Vagina (tissue), 2 donors: ENCODE results near the gene IFNG. TPM values are rescaled to one million over a fixed set of nuclear protein-coding genes. Genes with fewer than 3 reads are reported as not detected.

Source experiments
- DNase-seq, 2 donors: peaks; one replicate each; pipeline ENCODE4 v3.0.0-alpha.2; 2017; ENCODE audit errors: extremely low spot score in 2 of 2
- H3K27ac ChIP-seq: fragments of 200-600 bp; sonication (generic); one replicate; pipeline ENCODE4 v1.5.1; 2019
- H3K27me3 ChIP-seq: fragments of 200-600 bp; sonication (generic); one replicate; pipeline ENCODE4 v1.5.1; 2019
- H3K36me3 ChIP-seq, 2 donors: fragments of 200-600 bp; sonication (generic); one replicate each; pipeline ENCODE4 v1.5.1; 2017 to 2019
- H3K4me1 ChIP-seq: fragments of 200-600 bp; sonication (generic); one replicate; pipeline ENCODE4 v1.5.1; 2019
- H3K4me3 ChIP-seq, 2 donors: fragments of 200-600 bp; sonication (generic); 1 replicate in 1 of 2; 2 replicates in 1 of 2; pipeline ENCODE4 v1.5.1; 2016 to 2019
- H3K9me3 ChIP-seq: fragments of 200-600 bp; sonication (generic); one replicate; pipeline ENCODE4 v1.5.1; 2019
- POLR2A ChIP-seq, 2 donors: fragments of 450-650 bp; IDR thresholded peaks; one replicate each; pipeline ENCODE4 v1.6.1; 2017; ENCODE audit warnings: antibody characterized with exemption in 2 of 2, mild to moderate bottlenecking in 2 of 2, moderate library complexity in 2 of 2
- POLR2AphosphoS5 ChIP-seq, 2 donors: sonication (generic); formaldehyde crosslinking; IDR thresholded peaks; one replicate each; pipeline ENCODE4 v1.9.0; 2017; ENCODE audit warnings: antibody characterized with exemption in 2 of 2, mild to moderate bottlenecking in 2 of 2, low read depth in 1 of 2; ENCODE audit not compliant: insufficient read depth in 1 of 2
- intact Hi-C: fragments of 100-400 bp; cut with DNase I; formaldehyde crosslinking; loops from one replicate; pipeline ENCODE4 v1.15.1; 2023
- total RNA-seq: library from RNA; depleted of rRNA; stranded (reverse); fragments of >200 nt; gene quantifications from one replicate; pipeline ENCODE4 v1.2.3, GENCODE V29; 2016
- TF ChIP-seq, protein P1 (sequence below), 3 experiments: fragments of 450-650 bp in 2 of 3; fragments of 200-600 bp in 1 of 3; sonication (generic) in 1 of 3; IDR thresholded peaks; one replicate each; pipeline ENCODE4 v1.5.1; 2017 to 2019; ENCODE audit warnings: antibody characterized with exemption in 3 of 3, mild to moderate bottlenecking in 2 of 3, moderate library complexity in 2 of 3

IFNG gene
- total RNA-seq, 1 donor from 2014 or later = not detected

DNA sequence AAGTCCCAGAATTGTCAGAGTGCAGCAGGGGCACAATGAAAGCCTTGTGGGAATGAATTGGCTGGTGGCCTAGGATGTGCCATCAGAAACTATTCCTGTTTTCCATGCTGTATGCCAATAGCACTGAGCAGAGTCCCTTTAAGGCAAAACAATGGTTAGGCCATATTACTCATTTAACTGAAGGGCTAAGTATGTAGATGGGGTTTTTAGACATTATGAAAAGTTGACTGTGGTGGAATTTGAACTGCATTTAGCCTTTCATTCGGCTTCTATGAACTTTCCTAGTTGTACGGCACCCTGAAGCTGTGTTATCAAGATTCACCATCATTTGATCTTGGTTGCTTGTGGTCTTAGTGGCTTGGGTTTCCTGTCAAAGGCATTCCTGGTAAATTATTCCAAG lies 41.3 kb upstream of the IFNG start:
- Histone ChIP-seq H3K27ac (no peak overlapping the region), H3K4me3 (no peak overlapping the region), H3K36me3 (no peaks in the 10 kb centered on the region), H3K4me1 (no peaks in the 10 kb centered on the region), H3K27me3 (no peaks in the 10 kb centered on the region), H3K9me3 (no peaks in the 10 kb centered on the region)
- TF ChIP-seq, protein P1, sequence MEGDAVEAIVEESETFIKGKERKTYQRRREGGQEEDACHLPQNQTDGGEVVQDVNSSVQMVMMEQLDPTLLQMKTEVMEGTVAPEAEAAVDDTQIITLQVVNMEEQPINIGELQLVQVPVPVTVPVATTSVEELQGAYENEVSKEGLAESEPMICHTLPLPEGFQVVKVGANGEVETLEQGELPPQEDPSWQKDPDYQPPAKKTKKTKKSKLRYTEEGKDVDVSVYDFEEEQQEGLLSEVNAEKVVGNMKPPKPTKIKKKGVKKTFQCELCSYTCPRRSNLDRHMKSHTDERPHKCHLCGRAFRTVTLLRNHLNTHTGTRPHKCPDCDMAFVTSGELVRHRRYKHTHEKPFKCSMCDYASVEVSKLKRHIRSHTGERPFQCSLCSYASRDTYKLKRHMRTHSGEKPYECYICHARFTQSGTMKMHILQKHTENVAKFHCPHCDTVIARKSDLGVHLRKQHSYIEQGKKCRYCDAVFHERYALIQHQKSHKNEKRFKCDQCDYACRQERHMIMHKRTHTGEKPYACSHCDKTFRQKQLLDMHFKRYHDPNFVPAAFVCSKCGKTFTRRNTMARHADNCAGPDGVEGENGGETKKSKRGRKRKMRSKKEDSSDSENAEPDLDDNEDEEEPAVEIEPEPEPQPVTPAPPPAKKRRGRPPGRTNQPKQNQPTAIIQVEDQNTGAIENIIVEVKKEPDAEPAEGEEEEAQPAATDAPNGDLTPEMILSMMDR (IDR thresholded peaks at IDR 0.05) = no peak
- TF ChIP-seq POLR2AphosphoS5 (IDR thresholded peaks at IDR 0.05; ENCODE audit: insufficient read depth in 1 of 2, low read depth in 1 of 2) = no peak
- no peak for TF ChIP-seq POLR2A (IDR thresholded peaks at IDR 0.05)
- DNase-seq = no peak
- intact Hi-C loops = no loop called here

DNA sequence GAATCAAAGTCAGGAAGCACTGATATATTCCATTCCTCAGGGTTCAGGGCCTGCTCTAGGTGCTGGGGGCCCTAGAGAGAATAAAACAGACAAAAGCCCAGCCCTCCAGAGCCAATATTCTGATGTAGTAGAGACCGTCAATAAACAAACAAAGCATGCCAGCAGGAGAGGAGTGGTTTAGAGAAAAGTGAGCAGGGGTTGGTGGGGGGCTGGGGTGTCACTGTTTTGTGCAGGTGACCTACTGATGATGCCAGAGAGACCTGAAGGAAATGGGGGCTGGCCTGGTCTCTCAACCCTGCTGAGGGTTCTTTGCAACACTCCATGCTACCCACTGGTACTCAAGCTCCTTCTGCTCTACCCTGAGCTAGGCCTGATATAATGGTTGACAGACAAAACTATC lies 39.6 kb upstream of the IFNG start:
- DNase-seq = no peak
- no peaks in the 10 kb centered on the region for H3K36me3 ChIP-seq
- H3K9me3 ChIP-seq = no peaks in the 10 kb centered on the region
- no peaks in the 10 kb centered on the region for H3K27me3 ChIP-seq
- no peaks in the 10 kb centered on the region for H3K4me1 ChIP-seq
- H3K4me3 ChIP-seq = no peak overlapping the region
- no peak overlapping the region for H3K27ac ChIP-seq
- intact Hi-C loops = no loop called here
- TF ChIP-seq, protein P1 (IDR thresholded peaks at IDR 0.05) = no peak
- TF ChIP-seq POLR2A (IDR thresholded peaks at IDR 0.05) (no peak), POLR2AphosphoS5 (IDR thresholded peaks at IDR 0.05; ENCODE audit: insufficient read depth in 1 of 2, low read depth in 1 of 2) (no peak)

DNA sequence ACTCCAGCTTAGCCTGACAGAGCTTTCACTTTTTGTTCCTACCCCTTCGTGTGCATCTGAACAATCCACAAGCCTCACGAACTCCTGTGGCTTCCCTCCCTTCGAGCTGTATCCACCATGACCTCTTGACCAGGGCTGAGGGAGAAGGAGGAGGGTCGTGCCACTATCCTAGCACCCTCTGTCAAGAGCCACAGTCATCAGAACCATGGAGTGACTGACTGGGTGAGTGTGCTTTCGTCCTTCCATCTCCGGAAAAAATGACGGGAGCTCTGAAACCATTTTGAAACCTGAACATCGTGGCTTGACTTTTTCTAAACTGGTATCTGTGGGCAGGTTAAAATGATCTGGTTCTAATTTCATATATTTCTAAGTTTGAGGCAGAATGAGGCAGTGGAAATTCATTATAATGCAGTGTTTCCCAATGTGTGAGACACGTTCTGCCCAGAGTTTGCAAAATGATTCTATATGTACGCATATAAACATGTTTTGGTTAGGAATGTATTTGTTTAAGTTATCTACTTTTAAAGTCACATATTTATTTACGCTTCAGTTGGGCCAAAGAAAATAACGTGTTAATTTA lies 39.1 kb upstream of the IFNG start:
- intact Hi-C loops = no loop called here
- Histone ChIP-seq H3K27ac (no peak overlapping the region), H3K27me3 (no peaks in the 10 kb centered on the region), H3K9me3 (no peaks in the 10 kb centered on the region), H3K4me1 (no peaks in the 10 kb centered on the region), H3K4me3 (no peak overlapping the region), H3K36me3 (no peaks in the 10 kb centered on the region)
- no peak for DNase-seq
- TF ChIP-seq POLR2AphosphoS5 (IDR thresholded peaks at IDR 0.05; ENCODE audit: insufficient read depth in 1 of 2, low read depth in 1 of 2) (no peak), POLR2A (IDR thresholded peaks at IDR 0.05) (no peak)
- TF ChIP-seq, protein P1 (IDR thresholded peaks at IDR 0.05) = no peak

DNA sequence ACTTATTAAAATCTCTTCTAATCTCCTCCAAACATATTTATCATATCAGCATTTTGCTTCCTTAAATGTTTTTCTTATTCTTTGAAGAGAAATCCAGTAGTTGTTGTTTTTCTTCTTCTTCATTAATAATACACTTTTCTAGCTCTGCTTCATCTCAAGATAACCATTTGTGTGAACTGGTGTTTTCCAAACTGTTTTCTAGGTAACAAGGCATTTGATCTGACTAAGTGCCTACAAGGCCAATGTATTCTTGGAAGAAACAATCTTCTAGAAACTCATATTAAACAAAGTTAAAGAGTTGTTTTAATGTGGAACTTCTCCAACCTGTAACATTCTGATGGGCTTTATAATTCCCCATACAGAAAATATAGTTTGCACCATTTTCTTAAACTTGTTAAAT lies 30.8 kb upstream of the IFNG start:
- intact Hi-C loops = no loop called here
- H3K4me1 ChIP-seq = no peaks in the 10 kb centered on the region
- H3K36me3 ChIP-seq = no peaks in the 10 kb centered on the region

DNA sequence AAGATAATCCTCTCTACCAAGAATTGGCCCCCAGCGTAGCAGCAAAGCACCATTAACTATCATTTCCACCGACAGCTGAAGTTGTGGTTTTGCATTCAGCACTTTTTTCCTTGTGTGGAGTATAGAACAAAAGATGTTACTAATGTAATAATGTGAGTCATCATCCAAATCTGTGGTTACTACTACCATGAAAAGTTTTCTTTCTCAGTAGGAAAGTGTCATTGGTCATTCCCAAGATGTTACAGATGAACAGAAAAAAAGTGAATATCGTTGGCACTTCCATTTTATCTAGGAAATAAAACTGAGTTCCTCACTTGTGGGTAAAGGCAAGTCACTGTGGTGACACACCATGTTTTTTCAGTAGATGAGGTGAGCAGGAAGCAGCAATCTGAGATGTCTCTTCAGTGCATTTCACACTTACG lies 30.3 kb upstream of the IFNG start:
- Histone ChIP-seq H3K36me3 (no peaks in the 10 kb centered on the region), H3K27me3 (no peaks in the 10 kb centered on the region), H3K9me3 (no peaks in the 10 kb centered on the region), H3K4me3 (no peak overlapping the region), H3K4me1 (no peaks in the 10 kb centered on the region), H3K27ac (no peak overlapping the region)
- DNase-seq = no peak
- intact Hi-C loops = no loop called here
- TF ChIP-seq, protein P1 (IDR thresholded peaks at IDR 0.05) = no peak
- TF ChIP-seq POLR2A (IDR thresholded peaks at IDR 0.05) (no peak), POLR2AphosphoS5 (IDR thresholded peaks at IDR 0.05; ENCODE audit: insufficient read depth in 1 of 2, low read depth in 1 of 2) (no peak)

More for the DNA sequence above, 30.8 kb upstream of the IFNG start:
- Histone ChIP-seq H3K9me3 (no peaks in the 10 kb centered on the region), H3K4me3 (no peak overlapping the region), H3K27ac (no peak overlapping the region), H3K27me3 (no peaks in the 10 kb centered on the region)
- no peak for DNase-seq
- TF ChIP-seq POLR2AphosphoS5 (IDR thresholded peaks at IDR 0.05; ENCODE audit: insufficient read depth in 1 of 2, low read depth in 1 of 2) (no peak), POLR2A (IDR thresholded peaks at IDR 0.05) (no peak)
- TF ChIP-seq, protein P1 (IDR thresholded peaks at IDR 0.05) = no peak
